H7 (cell line): ENCODE measurements around the gene CLDN9. TPM values are rescaled to one million over a fixed set of nuclear protein-coding genes. Genes with fewer than 3 reads are reported as not detected.

Experiments used
- DNase-seq: peaks from one replicate; pipeline ENCODE4 v3.0.0; 2012
- H3K27me3 ChIP-seq: 2 replicates; pipeline ENCODE4 v1.6.0; 2011; ENCODE audit warnings: mild to moderate bottlenecking, low read length; ENCODE audit not compliant: control insufficient read depth, insufficient read depth
- H3K36me3 ChIP-seq: replicated peaks from 2 replicates; pipeline ENCODE4 v1.5.1; 2011; ENCODE audit warnings: low read length; ENCODE audit not compliant: control insufficient read depth, insufficient read depth
- H3K4me3 ChIP-seq: 2 replicates; pipeline ENCODE4 v1.5.1; 2011; ENCODE audit warnings: low read depth, mild to moderate bottlenecking, control low read depth, low read length, moderate library complexity; ENCODE audit not compliant: insufficient read depth
- total RNA-seq: library from RNA; depleted of rRNA; stranded (reverse); fragments of >200 nt; shearing (Covaris generic); gene quantifications from 2 replicates; pipeline ENCODE4 v1.2.3, GENCODE V29; 2014

CLDN9 gene
- total RNA-seq, 1 experiment from 2014 or later = 0.21 TPM

DNA sequence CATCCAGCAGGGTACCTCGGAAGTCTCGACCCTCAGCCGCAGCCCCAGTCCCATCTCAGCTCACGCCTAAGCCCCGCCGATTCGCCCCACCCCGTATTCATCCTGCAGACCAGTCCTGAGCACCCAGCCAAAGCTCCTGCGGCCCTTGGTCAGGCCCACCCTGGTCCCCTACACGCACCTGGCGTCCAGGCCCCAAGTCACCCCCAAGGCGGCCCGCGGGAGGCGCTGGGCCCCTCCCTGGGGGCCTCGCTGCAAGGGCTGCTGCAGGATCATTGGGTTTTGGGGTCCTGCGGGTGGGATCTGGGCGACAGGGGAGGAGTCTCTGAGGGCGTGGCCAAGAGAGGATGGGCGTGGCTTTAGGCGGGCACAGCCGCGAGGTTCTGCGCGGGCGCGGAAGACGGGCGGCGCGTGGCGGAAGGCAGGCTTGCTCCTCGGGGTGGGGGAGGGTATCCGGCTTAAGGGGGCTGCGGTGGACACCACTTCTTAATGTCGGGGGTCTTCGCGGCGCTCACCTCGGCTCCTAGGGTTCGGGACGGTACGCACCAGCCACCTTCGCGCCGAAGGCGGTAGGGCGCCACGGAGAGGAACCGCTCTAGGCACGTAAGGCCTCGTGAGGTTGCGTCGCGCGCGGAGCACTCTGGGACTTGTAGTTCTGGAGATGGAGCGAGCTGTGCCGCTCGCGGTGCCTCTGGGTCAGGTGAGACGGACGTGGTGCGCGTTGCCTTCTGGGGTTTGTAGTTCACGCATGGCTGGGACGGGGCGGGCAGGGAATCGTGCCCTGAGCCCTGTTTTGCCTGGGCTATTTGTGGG, 11.2 kb downstream of the CLDN9 start, which contains the start of the genes HCFC1R1 and THOC6:
TSS of gene HCFC1R1 (minus strand) at position 274 of the 810 bp plus-strand sequence. CDS start at position 273, 1 bp downstream.
TSS of gene THOC6 (plus strand) at position 367 of the 810 bp plus-strand sequence. CDS start at position 659, 292 bp downstream.
- H3K27me3 ChIP-seq = peaks cover 4% of the 10 kb centered on the region; the same call in 1 of the 2 replicates
- peaks cover 14% of the 10 kb centered on the region for H3K36me3 ChIP-seq
- peak within 1 kb of the TSS; percentile 77 for H3K4me3 ChIP-seq
- DNase-seq = peak; percentile 95

DNA sequence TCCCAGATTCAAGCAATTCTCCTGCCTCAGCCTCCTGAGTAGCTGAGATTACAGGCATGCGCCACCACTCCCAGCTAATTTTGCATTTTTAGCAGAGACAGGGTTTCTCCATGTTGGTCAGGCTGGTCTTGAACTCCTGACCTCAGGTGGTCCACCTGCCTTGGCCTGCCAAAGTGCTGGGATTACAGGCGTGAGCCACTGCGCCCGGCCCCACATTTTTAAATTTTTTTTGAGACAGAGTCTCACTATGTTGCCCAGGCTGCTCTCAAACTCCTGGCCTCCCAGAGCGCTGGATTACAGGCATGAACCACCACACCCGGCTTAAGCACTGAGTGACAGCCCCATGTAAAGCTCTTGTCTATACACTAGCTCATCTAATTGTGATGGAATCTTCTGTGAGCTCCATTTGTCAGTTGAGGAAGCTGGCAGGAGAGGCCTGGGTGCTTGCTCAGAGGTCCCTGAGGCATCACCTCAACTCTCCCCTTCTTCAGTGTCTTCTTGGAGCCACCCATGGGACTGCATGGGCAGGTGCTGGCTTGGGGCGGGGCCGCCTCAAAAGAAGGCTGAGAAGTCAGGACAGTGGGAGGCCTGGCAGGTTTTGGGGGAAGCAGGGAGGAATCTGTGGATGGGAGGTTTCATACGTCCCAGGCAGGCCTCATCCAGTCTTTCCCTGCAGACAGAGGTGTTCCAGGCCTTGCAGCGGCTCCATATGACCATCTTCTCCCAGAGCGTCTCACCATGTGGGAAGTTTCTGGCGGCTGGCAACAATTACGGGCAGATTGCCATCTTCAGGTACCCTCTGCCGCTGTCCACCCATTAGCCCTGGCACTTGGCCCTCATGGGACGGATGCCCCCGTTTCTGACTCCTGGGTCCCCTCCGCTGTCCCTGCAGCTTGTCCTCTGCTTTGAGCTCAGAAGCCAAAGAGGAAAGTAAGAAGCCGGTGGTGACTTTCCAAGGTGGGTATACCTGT, 12.6 kb downstream of the CLDN9 start:
- no peak for DNase-seq
- Histone ChIP-seq H3K4me3 (no peak overlapping the region), H3K36me3 (peaks cover 14% of the 10 kb centered on the region), H3K27me3 (peaks cover 17% of the 10 kb centered on the region)

- DNase-seq = no peak
- no peak overlapping the region for H3K4me3 ChIP-seq
- H3K27me3 ChIP-seq = peaks cover 19% of the 10 kb centered on the region
- peaks cover 14% of the 10 kb centered on the region for H3K36me3 ChIP-seq
Measured at GRCh38 chr16:3026003-3026378, 13.3 kb downstream of the CLDN9 start.

DNA sequence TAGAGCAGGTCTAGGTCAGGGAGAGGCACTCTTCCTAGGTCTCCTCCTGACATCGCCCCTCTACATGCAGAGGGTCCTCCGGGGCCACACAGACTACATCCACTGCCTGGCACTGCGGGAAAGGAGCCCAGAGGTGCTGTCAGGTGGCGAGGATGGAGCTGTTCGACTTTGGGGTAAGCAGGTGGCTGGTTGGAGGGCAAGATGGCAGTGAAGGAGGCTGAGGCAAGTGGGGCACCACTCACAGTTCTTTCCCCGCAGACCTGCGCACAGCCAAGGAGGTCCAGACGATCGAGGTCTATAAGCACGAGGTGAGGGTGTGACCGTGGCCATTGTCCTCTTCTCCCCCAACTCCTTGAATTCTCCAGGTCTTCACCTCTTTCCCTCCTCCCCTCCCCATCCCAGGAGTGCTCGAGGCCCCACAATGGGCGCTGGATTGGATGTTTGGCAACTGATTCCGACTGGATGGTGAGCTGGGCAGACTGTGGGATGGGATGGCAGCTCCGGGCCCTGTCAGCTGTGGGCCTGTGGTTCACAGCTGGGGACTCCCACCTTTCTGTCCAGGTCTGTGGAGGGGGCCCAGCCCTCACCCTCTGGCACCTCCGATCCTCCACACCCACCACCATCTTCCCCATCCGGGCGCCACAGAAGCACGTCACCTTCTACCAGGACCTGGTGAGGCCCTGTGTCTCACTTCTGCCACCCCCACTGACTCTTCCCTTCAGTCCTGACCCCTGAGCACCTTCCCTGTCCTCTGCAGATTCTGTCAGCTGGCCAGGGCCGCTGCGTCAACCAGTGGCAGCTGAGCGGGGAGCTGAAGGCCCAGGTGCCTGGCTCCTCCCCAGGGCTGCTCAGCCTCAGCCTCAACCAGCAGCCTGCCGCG, 14.1 kb downstream of the CLDN9 start:
- Histone ChIP-seq H3K36me3 (peaks cover 14% of the 10 kb centered on the region), H3K4me3 (no peak overlapping the region), H3K27me3 (peaks cover 19% of the 10 kb centered on the region)
- no peak for DNase-seq

- no peak overlapping the region for H3K4me3 ChIP-seq
- peaks cover 19% of the 10 kb centered on the region for H3K27me3 ChIP-seq
- DNase-seq = peak; percentile 54
- peaks cover 13% of the 10 kb centered on the region for H3K36me3 ChIP-seq
Measured at GRCh38 chr16:3027489-3027795, 14.7 kb downstream of the CLDN9 start.

DNA sequence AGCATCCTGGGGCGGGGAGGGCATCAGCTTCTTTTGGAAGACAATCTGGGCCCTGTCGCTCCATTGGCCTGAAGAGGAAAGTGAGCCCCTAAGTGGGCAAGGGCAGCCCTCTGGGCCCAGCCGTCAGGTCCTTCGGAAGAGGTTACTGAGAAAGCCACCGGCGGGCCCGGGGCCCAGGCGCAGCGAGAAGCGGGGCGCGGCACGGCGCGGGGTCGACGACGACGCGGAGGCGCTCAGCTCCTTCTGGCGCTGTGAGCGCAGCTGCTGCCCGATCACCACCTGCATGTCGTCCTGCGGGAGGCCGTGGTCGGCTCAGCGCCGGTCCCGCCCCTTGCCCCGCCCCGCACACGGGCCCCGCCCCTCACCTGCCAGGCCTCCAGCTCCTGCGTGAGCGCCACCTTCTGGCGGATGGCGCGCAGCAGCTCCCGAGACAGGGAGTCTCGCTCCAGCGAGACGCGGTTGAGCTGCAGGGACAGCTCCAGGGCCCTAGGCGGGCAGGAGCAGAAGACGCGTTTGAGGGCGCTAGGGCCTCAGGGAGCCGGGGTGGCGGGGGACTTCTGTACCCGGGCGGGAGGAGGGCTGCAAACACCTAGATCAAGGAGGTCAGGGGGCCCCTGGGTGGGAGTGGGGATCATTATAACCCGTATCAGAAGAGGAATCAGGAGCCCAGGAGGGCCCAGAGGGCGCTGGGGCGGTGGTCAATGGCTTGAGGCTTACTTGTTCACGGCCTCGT, 15.4 kb downstream of the CLDN9 start:
- no peak overlapping the region for H3K4me3 ChIP-seq
- peaks cover 13% of the 10 kb centered on the region for H3K36me3 ChIP-seq
- H3K27me3 ChIP-seq = peaks cover 19% of the 10 kb centered on the region
- peak; percentile 99 for DNase-seq

GRCh38 chr16:3028716-3029319, 16.1 kb downstream of the CLDN9 start:
- H3K27me3 ChIP-seq = peaks cover 19% of the 10 kb centered on the region
- no peak overlapping the region for H3K4me3 ChIP-seq
- DNase-seq = peak; percentile 36
- H3K36me3 ChIP-seq = peaks cover 13% of the 10 kb centered on the region

GRCh38 chr16:3029491-3030221, 16.9 kb downstream of the CLDN9 start:
- peak; percentile 63 for DNase-seq
- H3K36me3 ChIP-seq = peaks cover 13% of the 10 kb centered on the region
- no peak overlapping the region for H3K4me3 ChIP-seq
- peaks cover 19% of the 10 kb centered on the region for H3K27me3 ChIP-seq

DNA sequence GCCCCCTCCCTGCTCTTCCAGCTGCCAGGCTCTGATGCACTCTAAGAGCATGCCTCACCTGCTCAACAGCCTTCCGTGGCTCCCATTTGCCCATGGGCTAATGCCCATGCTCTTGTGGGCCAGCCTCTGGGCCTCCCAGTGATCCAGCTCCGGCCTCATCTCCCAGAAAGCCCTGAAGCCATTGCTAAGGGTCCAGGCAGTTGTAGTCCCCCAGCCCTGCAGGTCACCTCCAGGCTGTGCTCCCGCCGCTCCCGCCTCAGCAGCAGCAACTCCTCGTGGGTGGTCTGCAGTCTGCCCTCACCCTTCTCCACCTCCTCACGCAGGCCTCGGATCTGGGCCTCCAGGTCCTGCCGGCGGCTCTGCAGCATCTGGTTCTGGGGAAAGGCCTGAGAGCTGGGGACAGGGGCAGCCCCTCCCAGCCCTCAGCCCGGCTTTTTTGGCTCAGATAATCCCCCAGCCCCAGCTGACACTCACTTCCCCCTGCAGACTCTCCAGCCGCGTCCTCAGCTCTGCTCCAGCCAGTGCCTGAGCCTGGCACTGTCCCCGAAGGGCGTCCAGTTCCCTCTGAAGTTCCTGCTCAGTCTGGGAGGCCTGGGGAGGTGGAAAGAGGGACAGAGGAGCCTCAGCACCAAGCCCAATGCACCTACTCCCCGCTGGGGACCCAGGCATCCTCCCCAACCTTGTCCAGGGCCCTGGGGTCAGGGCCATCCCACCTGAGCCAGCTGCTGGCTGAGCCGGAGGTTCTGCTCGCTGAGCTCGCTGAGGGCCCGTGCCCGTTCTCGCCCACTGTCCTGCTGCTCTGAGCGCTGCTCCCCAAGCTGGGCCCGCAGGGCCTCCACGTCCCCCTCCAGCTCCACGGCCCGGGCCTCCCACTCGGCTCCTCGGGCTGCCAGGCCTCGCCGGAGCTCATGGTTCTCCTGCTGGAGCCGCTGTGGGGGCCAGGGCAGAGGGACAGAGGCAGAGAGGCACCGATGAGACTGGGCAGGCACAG, 17.8 kb downstream of the CLDN9 start:
- peak; percentile 51 for DNase-seq
- peaks cover 13% of the 10 kb centered on the region for H3K36me3 ChIP-seq
- peaks cover 22% of the 10 kb centered on the region for H3K27me3 ChIP-seq
- no peak overlapping the region for H3K4me3 ChIP-seq

- H3K36me3 ChIP-seq = no peaks in the 10 kb centered on the region; the same call in 1 of the 2 replicates
- H3K27me3 ChIP-seq = peaks cover 40% of the 10 kb centered on the region
- H3K4me3 ChIP-seq = no peak overlapping the region
- DNase-seq = no peak
Measured at GRCh38 chr16:3032624-3033023, 19.9 kb downstream of the CLDN9 start.

GRCh38 chr16:3035289-3035971, 22.7 kb downstream of the CLDN9 start:
- DNase-seq = peak; percentile 61
- Histone ChIP-seq H3K27me3 (peaks cover 29% of the 10 kb centered on the region), H3K36me3 (no peaks in the 10 kb centered on the region; the same call in 1 of the 2 replicates), H3K4me3 (peak overlapping the region; percentile 55; the same call in 1 of the 2 replicates)
